ENCODE results near the gene DPYD.

DPYD gene

DNA sequence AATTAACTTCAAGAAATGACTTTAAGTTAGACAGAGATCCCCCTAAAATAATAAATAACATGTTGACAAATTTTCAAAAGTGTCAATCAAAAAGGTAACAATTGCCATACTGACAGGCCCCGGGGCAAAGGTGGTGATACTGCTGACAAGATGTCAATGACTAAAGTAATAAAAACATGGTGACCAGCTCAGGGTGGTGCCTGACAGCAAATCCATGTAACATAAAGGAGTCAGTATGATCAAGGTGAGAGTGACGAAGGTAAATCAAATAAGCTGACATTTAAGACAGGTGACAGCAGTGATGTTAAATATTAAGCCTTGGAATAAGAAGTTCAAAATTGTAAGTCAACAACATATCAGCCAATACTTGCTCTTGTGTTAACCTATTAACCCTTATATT is 387.5 kb downstream of the DPYD start:
- TF ChIP-seq, protein P1, sequence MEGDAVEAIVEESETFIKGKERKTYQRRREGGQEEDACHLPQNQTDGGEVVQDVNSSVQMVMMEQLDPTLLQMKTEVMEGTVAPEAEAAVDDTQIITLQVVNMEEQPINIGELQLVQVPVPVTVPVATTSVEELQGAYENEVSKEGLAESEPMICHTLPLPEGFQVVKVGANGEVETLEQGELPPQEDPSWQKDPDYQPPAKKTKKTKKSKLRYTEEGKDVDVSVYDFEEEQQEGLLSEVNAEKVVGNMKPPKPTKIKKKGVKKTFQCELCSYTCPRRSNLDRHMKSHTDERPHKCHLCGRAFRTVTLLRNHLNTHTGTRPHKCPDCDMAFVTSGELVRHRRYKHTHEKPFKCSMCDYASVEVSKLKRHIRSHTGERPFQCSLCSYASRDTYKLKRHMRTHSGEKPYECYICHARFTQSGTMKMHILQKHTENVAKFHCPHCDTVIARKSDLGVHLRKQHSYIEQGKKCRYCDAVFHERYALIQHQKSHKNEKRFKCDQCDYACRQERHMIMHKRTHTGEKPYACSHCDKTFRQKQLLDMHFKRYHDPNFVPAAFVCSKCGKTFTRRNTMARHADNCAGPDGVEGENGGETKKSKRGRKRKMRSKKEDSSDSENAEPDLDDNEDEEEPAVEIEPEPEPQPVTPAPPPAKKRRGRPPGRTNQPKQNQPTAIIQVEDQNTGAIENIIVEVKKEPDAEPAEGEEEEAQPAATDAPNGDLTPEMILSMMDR (IDR thresholded peaks at IDR 0.05; ENCODE audit: insufficient read depth, low read length, missing control alignments), result no peak
- no peak for DNase-seq (ENCODE audit: low read depth, low spot score)
- ChIA-PET CTCF (no interaction called here), POLR2A (no interaction called here)
- no peak overlapping the region for H3K4me3 ChIP-seq (ENCODE audit: low read depth, low read length)

DNA sequence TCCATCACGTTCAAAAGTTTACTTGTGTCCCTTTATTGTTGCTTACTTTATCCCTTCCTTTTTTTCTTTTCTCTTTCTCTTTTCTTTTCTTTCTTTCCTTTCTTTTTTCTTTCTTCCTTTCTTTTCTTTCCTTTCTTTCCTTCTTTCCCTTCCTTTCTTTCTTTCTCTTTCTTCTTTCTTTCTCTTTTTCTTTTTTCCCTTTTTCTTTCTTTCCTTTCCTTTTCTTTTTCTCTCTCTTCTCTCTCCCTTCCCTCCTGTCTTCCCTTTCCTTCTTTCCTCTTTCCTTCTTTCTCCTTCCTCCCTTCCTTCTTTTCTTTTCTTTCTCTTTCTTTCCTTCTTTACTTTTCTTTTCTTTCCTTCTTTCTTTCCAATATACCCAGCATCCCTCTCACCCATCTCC is 391.2 kb downstream of the DPYD start:
- no peak for DNase-seq (ENCODE audit: low read depth, low spot score)
- CTCF ChIA-PET, result no interaction called here
- H3K4me3 ChIP-seq (ENCODE audit: low read depth, low read length), result no peak overlapping the region
- TF ChIP-seq, protein P1 (IDR thresholded peaks at IDR 0.05; ENCODE audit: insufficient read depth, low read length, missing control alignments), result no peak
- POLR2A ChIA-PET, result no interaction called here

DNA sequence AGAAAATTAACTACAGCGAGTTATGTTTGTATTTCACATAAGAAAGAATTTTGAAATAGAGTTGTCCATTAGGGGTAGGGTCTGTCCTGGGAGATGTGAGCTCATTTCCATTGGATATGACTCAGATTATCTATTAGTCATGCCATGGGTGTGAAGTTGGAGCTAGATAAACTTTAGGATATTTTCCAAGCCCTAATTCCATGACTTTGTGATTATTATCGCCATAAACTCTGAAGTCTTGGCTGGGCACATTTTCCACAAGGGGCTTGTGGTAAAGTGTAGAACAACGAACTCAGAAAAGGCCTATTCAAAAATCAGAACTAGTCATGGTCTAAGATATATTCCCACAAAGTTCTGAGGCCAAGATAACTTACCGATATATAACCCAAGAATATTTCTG is 396.6 kb downstream of the DPYD start:
- no peak for DNase-seq (ENCODE audit: low read depth, low spot score)
- H3K4me3 ChIP-seq (ENCODE audit: low read depth, low read length), result no peak overlapping the region
- TF ChIP-seq, protein P1 (IDR thresholded peaks at IDR 0.05; ENCODE audit: insufficient read depth, low read length, missing control alignments), result no peak
- POLR2A ChIA-PET, result no interaction called here
- CTCF ChIA-PET, result interaction anchor here (0.7 kb wide), 1 partner anchor 281 kb away, joined by 3 read pairs; no protein-coding TSS in a partner anchor

DNA sequence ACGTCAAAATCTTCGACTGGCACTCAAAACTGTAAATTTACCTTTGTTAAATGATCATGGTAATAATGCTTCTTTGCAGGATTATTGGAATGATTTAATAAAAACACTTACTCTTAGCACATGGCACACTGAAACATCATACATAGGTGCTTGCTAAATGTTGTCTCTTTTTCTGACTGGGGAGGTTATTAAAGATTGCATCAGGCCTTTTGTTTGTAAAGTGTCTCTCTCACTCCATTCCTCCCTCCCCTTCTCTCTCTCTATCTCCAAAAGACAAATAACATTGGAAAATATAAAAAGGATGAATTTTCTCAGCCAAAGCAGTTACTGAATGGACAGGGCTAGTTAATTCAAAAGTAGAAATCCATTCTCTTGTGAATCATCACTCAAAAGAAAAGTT is 404.2 kb downstream of the DPYD start:
- no peak for DNase-seq (ENCODE audit: low read depth, low spot score)
- TF ChIP-seq, protein P1 (IDR thresholded peaks at IDR 0.05; ENCODE audit: insufficient read depth, low read length, missing control alignments), result no peak
- H3K4me3 ChIP-seq (ENCODE audit: low read depth, low read length), result no peak overlapping the region
- POLR2A ChIA-PET, result no interaction called here
- CTCF ChIA-PET, result interaction anchor here (0.8 kb wide), 1 partner anchor 367 kb away, joined by 4 read pairs; no protein-coding TSS in a partner anchor

DNA sequence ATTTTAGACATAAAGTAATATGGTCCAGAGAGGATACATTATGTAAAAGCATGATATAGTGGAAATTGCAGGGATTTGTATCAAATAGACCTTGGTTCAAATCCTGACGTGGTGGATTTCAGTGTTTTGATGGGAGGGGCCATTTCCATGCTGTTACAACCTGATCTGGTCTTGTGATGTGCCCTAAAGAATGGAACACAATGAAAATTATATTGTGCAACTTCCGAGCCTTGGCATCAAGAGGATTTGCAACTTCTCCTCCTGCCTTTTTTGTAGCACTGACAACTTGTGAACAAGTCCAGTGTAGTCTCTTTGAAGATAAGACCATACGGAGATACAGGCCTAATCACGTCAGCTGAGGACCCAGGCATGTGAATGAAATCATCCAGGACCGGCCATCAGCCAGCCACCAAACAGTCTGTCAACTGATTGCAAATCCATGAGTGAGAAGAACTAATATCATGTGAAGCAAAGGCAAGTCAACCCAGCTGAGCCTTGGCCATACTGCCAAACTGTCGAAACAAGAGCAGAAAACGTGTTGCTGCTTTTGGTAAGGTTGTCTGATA is 412.1 kb downstream of the DPYD start:
- no peak for DNase-seq (ENCODE audit: low read depth, low spot score)
- TF ChIP-seq, protein P1 (IDR thresholded peaks at IDR 0.05; ENCODE audit: insufficient read depth, low read length, missing control alignments), result no peak
- CTCF ChIA-PET, result interaction anchor here (0.8 to 1.4 kb wide), 2 partner anchors 17 to 545 kb away, joined by 3 to 4 read pairs; no protein-coding TSS in a partner anchor
- POLR2A ChIA-PET, result no interaction called here
- no peak overlapping the region for H3K4me3 ChIP-seq (ENCODE audit: low read depth, low read length)

DNA sequence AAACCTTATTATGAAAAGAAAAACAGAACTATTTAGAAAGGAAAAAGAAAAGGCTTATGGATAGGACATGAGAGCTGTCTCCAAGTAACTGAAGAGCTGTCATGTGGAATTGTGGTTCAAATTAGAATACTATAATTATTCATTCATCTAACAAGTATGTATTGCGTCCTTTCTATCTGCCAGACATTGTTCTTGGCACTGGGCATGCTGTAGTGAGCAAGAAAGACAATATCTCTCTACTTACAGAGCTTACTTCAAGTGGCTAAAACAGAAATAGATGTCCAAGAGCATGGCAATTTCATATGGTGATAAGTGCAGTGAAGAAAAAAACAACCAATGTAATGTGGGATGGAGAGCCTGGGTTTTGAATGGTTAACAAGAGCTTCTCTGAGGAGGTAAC is 413.0 kb downstream of the DPYD start:
- no peak overlapping the region for H3K4me3 ChIP-seq (ENCODE audit: low read depth, low read length)
- ChIA-PET CTCF (interaction anchor here (1.4 kb wide), 1 partner anchor 18 kb away, joined by 3 read pairs; no protein-coding TSS in a partner anchor), POLR2A (no interaction called here)
- DNase-seq (ENCODE audit: low read depth, low spot score), result no peak
- TF ChIP-seq, protein P1 (IDR thresholded peaks at IDR 0.05; ENCODE audit: insufficient read depth, low read length, missing control alignments), result no peak

Measured in AG04449 (cell line).